ENCODE results near the gene RPA3. TPM values are rescaled to one million over a fixed set of nuclear protein-coding genes. Genes with fewer than 3 reads are reported as not detected.

The RPA3 gene
- total and polyA plus RNA-seq, 2 of the 13 experiments (the other 11 are each of a cell fraction or from before 2014, with no cell fraction given), result 38.3 to 154 TPM

DNA sequence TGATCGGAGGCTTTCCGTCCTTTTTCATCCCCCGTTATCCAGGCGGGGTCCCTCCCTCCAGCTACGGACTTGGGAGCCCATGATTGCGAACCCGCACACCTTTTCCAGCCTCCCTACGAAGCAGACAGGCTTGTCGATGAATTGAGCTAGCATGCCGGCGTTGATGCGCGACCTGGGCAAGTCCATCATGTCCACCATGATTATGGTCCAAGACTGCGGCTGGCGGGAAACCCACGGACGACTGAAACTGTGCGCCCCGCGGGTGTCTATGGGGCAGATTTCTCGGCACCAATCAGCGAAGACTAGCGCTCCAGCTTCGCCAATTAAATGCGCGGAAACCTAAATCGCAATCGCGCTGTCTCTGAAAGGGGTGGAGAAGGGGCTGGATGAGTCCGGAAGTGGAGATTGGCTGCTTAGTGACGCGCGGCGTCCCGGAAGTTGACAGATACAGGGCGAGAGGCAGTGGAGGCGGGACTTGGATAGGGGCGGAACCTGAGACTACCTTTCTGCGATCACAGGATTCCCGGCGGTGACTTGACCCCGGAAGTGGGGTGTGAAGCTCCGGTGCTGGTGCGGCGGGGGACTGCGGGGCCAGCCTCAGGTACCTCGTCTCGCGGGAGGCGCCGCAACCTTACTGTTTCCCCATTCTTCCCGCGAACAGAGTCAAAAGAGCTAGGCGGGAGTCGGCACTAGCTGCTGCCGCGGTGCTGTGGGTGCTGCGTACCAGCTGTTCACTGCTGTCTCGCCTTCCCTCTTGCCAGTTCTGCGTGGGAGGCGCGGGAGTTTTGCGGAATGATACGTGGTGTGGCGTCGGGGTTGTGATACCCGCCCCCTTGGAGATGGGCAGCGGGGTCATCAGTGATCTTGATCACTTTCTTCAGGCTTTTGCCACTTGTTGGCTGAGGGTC, 77.9 kb downstream of the RPA3 start, which contains the start of gene UMAD1 (continued):
- TF ChIP-seq FOXM1 (CRISPR knock-in tag; IDR thresholded peaks at IDR 0.05) (no peak), ZNF484 (CRISPR knock-in tag; IDR thresholded peaks at IDR 0.05; ENCODE audit: borderline replicate concordance, low read depth) (no peak), ATF4 (CRISPR knock-in tag; IDR thresholded peaks at IDR 0.05) (peak in 1 of 2 experiments; percentile 52; a peak in 1 of 4 replicates), RORA (CRISPR knock-in tag; IDR thresholded peaks at IDR 0.05) (no peak), HMG20B (CRISPR knock-in tag; conservative IDR thresholded peaks at IDR 0.05) (no peak), KLF12 (CRISPR knock-in tag; IDR thresholded peaks at IDR 0.05; ENCODE audit: borderline replicate concordance) (no peak), FOXK1 (CRISPR knock-in tag; IDR thresholded peaks at IDR 0.05; ENCODE audit: borderline replicate concordance, low read depth) (peak; percentile 60; the same call in 1 of the 2 replicates), NCOA1 (CRISPR knock-in tag; IDR thresholded peaks at IDR 0.05) (no peak), ERF (CRISPR knock-in tag; IDR thresholded peaks at IDR 0.05) (peak; percentile 59; the same call in 1 of the 2 replicates), HMGXB4 (CRISPR knock-in tag; IDR thresholded peaks at IDR 0.05; ENCODE audit: borderline replicate concordance in 1 of 2, low read depth in 1 of 2) (peak in 1 of 2 experiments; percentile 14; a peak in 2 of 4 replicates)
- TF ChIP-seq, protein P1, sequence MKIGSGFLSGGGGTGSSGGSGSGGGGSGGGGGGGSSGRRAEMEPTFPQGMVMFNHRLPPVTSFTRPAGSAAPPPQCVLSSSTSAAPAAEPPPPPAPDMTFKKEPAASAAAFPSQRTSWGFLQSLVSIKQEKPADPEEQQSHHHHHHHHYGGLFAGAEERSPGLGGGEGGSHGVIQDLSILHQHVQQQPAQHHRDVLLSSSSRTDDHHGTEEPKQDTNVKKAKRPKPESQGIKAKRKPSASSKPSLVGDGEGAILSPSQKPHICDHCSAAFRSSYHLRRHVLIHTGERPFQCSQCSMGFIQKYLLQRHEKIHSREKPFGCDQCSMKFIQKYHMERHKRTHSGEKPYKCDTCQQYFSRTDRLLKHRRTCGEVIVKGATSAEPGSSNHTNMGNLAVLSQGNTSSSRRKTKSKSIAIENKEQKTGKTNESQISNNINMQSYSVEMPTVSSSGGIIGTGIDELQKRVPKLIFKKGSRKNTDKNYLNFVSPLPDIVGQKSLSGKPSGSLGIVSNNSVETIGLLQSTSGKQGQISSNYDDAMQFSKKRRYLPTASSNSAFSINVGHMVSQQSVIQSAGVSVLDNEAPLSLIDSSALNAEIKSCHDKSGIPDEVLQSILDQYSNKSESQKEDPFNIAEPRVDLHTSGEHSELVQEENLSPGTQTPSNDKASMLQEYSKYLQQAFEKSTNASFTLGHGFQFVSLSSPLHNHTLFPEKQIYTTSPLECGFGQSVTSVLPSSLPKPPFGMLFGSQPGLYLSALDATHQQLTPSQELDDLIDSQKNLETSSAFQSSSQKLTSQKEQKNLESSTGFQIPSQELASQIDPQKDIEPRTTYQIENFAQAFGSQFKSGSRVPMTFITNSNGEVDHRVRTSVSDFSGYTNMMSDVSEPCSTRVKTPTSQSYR (CRISPR knock-in tag; IDR thresholded peaks at IDR 0.05; ENCODE audit: borderline replicate concordance), result no peak
- TF ChIP-seq, protein P2, sequence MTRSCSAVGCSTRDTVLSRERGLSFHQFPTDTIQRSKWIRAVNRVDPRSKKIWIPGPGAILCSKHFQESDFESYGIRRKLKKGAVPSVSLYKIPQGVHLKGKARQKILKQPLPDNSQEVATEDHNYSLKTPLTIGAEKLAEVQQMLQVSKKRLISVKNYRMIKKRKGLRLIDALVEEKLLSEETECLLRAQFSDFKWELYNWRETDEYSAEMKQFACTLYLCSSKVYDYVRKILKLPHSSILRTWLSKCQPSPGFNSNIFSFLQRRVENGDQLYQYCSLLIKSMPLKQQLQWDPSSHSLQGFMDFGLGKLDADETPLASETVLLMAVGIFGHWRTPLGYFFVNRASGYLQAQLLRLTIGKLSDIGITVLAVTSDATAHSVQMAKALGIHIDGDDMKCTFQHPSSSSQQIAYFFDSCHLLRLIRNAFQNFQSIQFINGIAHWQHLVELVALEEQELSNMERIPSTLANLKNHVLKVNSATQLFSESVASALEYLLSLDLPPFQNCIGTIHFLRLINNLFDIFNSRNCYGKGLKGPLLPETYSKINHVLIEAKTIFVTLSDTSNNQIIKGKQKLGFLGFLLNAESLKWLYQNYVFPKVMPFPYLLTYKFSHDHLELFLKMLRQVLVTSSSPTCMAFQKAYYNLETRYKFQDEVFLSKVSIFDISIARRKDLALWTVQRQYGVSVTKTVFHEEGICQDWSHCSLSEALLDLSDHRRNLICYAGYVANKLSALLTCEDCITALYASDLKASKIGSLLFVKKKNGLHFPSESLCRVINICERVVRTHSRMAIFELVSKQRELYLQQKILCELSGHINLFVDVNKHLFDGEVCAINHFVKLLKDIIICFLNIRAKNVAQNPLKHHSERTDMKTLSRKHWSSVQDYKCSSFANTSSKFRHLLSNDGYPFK (CRISPR knock-in tag; IDR thresholded peaks at IDR 0.05; ENCODE audit: borderline replicate concordance), result peak; percentile 67
- TF ChIP-seq, protein P3, sequence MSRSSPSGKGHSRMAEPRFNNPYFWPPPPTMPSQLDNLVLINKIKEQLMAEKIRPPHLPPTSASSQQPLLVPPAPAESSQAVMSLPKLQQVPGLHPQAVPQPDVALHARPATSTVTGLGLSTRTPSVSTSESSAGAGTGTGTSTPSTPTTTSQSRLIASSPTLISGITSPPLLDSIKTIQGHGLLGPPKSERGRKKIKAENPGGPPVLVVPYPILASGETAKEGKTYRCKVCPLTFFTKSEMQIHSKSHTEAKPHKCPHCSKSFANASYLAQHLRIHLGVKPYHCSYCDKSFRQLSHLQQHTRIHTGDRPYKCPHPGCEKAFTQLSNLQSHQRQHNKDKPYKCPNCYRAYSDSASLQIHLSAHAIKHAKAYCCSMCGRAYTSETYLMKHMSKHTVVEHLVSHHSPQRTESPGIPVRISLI (CRISPR knock-in tag; IDR thresholded peaks at IDR 0.05; ENCODE audit: borderline replicate concordance), result no peak
- TF ChIP-seq, protein P4, sequence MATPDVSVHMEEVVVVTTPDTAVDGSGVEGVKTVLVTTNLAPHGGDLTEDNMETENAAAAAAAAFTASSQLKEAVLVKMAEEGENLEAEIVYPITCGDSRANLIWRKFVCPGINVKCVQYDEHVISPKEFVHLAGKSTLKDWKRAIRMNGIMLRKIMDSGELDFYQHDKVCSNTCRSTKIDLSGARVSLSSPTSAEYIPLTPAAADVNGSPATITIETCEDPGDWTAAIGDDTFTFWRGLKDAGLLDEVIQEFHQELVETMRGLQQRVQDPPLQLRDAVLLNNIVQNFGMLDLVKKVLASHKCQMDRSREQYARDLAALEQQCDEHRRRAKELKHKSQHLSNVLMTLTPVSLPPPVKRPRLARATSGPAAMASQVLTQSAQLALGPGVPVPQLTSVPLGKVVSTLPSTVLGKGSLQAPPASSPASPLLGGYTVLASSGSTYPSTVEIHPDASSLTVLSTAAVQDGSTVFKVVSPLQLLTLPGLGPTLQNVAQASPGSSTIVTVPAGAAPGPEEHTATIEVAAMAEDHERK (CRISPR knock-in tag; IDR thresholded peaks at IDR 0.05; ENCODE audit: low read depth), result peak; percentile 56

Data from HepG2 (cell line).